HuH-7 (cell line): ENCODE data around the gene LPAR6.

Experiments used
- DNase-seq: peaks from one replicate; pipeline ENCODE4 v3.0.0; 2011; ENCODE audit warnings: low spot score

The LPAR6 gene

GRCh38 chr13:48414501-48414900 lies 1.6 kb upstream of the LPAR6 start:
- DNase-seq = no peak

GRCh38 chr13:48411841-48412531 lies 927 bp downstream of the LPAR6 start:
- DNase-seq = no peak

GRCh38 chr13:48411147-48411794 lies 1.6 kb downstream of the LPAR6 start:
- no peak for DNase-seq

GRCh38 chr13:48410199-48410598 lies 2.7 kb downstream of the LPAR6 start:
- DNase-seq = no peak

GRCh38 chr13:48405875-48406274 lies 7.0 kb downstream of the LPAR6 start:
- no peak for DNase-seq

GRCh38 chr13:48404952-48405351 lies 8.0 kb downstream of the LPAR6 start:
- DNase-seq = no peak

- DNase-seq = no peak
These were observed 9.0 kb downstream of the LPAR6 start for GRCh38 chr13:48403913-48404312.

GRCh38 chr13:48403151-48403631 lies 9.7 kb downstream of the LPAR6 start:
- no peak for DNase-seq

GRCh38 chr13:48402325-48402932 lies 10.5 kb downstream of the LPAR6 start:
- DNase-seq = no peak

GRCh38 chr13:48401480-48401879 lies 11.4 kb downstream of the LPAR6 start:
- no peak for DNase-seq

- DNase-seq = no peak
These were observed 12.0 kb downstream of the LPAR6 start for GRCh38 chr13:48400850-48401291.

- no peak for DNase-seq
These were observed 12.7 kb downstream of the LPAR6 start for GRCh38 chr13:48400090-48400694.

GRCh38 chr13:48398450-48399095 lies 14.3 kb downstream of the LPAR6 start:
- DNase-seq = no peak

GRCh38 chr13:48397744-48398143 lies 15.2 kb downstream of the LPAR6 start:
- DNase-seq = no peak

- no peak for DNase-seq
These were observed 19.2 kb downstream of the LPAR6 start for GRCh38 chr13:48393698-48394085.

- no peak for DNase-seq
These were observed 19.7 kb downstream of the LPAR6 start for GRCh38 chr13:48393030-48393697.

GRCh38 chr13:48391257-48391656 lies 21.7 kb downstream of the LPAR6 start:
- no peak for DNase-seq

- DNase-seq = no peak
These were observed 26.1 kb downstream of the LPAR6 start for GRCh38 chr13:48386816-48387215.

- DNase-seq = no peak
These were observed 29.5 kb downstream of the LPAR6 start for GRCh38 chr13:48383384-48383783.

GRCh38 chr13:48380581-48380980 lies 32.3 kb downstream of the LPAR6 start:
- no peak for DNase-seq

GRCh38 chr13:48377857-48378256 lies 35.1 kb downstream of the LPAR6 start:
- no peak for DNase-seq

- peak; percentile 5 for DNase-seq
These were observed 42.1 kb downstream of the LPAR6 start for GRCh38 chr13:48370815-48371214.
